ENCODE data around the gene RNF169.
A peak's percentile ranks its signal among the peaks of the same experiment; 100 is the strongest.

The RNF169 gene

DNA sequence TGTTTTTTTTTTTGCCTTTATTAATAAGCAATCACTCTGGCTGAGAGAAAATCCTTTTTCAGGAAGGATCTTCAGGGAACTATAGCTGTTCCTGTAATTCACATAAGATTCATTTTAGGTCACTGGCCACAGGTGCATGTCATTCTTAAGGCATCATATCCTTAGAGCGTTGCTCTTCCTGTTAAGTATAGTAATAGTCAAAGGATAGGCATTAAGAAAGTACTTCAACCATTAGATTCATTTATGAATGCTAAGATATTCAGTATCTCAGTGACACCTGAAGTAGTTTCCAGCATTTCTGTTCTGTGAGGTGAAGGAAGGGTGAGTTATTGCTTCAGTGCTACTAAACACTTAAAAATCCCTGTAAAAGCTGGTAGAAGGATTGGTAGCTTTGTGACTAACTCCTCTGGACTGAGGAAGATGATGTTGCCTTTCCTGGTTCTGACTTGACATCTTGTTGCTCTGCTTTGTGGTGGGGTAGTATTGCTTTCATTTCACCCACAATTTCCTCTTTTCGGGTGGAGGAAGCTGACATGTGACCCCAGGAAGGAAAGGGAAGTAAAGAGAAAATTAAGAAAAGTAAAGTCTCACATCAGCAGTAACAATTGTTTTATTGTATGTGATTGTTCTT, 34.7 kb downstream of the RNF169 start:
- Histone ChIP-seq H3K27me3 (ENCODE audit: low read length) (no peaks in the 10 kb centered on the region), H3K9me3 (ENCODE audit: insufficient read depth, low read length) (no peaks in the 10 kb centered on the region), H2AFZ (ENCODE audit: low read depth, low read length, severe bottlenecking) (no peak overlapping the region), H3K79me2 (ENCODE audit: insufficient read depth, low read length) (peaks cover 26% of the 10 kb centered on the region), H3K27ac (ENCODE audit: low read depth, low read length) (peak overlapping the region; percentile 65), H3K9ac (ENCODE audit: low read length) (peak overlapping the region; percentile 20; the same call in 1 of the 2 replicates), H3F3A (ENCODE audit: insufficient read depth) (no peaks in the 10 kb centered on the region), H3K4me3 (ENCODE audit: insufficient read depth, low read length, poor library complexity, severe bottlenecking) (peak overlapping the region; percentile 39), H3K4me2 (ENCODE audit: low read depth, low read length, poor library complexity, severe bottlenecking) (peak overlapping the region; percentile 61), H4K20me1 (ENCODE audit: low read depth, low read length) (peaks cover 6% of the 10 kb centered on the region; the same call in 1 of the 2 replicates), H3K36me3 (ENCODE audit: low read length) (no peaks in the 10 kb centered on the region), H3K9me2 (replicated peaks; ENCODE audit: insufficient read depth, low read length) (no peaks in the 10 kb centered on the region)
- TF ChIP-seq, protein P1, sequence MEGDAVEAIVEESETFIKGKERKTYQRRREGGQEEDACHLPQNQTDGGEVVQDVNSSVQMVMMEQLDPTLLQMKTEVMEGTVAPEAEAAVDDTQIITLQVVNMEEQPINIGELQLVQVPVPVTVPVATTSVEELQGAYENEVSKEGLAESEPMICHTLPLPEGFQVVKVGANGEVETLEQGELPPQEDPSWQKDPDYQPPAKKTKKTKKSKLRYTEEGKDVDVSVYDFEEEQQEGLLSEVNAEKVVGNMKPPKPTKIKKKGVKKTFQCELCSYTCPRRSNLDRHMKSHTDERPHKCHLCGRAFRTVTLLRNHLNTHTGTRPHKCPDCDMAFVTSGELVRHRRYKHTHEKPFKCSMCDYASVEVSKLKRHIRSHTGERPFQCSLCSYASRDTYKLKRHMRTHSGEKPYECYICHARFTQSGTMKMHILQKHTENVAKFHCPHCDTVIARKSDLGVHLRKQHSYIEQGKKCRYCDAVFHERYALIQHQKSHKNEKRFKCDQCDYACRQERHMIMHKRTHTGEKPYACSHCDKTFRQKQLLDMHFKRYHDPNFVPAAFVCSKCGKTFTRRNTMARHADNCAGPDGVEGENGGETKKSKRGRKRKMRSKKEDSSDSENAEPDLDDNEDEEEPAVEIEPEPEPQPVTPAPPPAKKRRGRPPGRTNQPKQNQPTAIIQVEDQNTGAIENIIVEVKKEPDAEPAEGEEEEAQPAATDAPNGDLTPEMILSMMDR (IDR thresholded peaks at IDR 0.05; ENCODE audit: insufficient read depth, low read length, poor library complexity, severe bottlenecking), result no peak
- no peak for TF ChIP-seq EZH2phosphoT487 (conservative IDR thresholded peaks at IDR 0.05; ENCODE audit: low read length)

DNA sequence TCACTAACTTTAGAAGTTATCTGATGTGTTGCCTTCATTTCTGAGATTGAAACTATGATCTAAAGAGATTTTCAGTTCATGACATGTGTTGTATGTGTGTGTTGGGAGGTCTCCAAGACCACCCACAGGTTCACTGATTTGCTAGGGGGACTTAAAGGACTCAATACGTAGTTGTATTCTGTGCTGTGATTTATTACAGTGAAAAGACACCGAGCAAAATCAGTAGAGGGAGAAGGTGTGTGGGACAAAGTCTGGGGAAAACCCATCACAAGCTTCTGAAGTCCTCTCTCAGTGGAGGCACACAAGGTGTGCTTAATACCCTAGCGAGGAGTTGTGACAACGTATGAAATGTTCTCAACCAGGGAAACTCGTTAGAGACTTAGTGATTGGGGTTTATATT, 35.6 kb downstream of the RNF169 start:
- H3K36me3 ChIP-seq (ENCODE audit: low read length), result peaks cover under 1% of the 10 kb centered on the region; the same call in 1 of the 2 replicates
- no peaks in the 10 kb centered on the region for H3K9me3 ChIP-seq (ENCODE audit: insufficient read depth, low read length)
- H3K4me3 ChIP-seq (ENCODE audit: insufficient read depth, low read length, poor library complexity, severe bottlenecking), result no peak overlapping the region
- peak overlapping the region; percentile 65 for H3K27ac ChIP-seq (ENCODE audit: low read depth, low read length)
- no peaks in the 10 kb centered on the region for H3K9me2 ChIP-seq (replicated peaks; ENCODE audit: insufficient read depth, low read length)
- H3K27me3 ChIP-seq (ENCODE audit: low read length), result no peaks in the 10 kb centered on the region
- H2AFZ ChIP-seq (ENCODE audit: low read depth, low read length, severe bottlenecking), result no peak overlapping the region
- 0 out of 2 replicates have a peak, but pooled peaks cover under 1% of the 10 kb centered on the region for H4K20me1 ChIP-seq (ENCODE audit: low read depth, low read length)
- no peak overlapping the region for H3K9ac ChIP-seq (ENCODE audit: low read length)
- peak overlapping the region; percentile 61 for H3K4me2 ChIP-seq (ENCODE audit: low read depth, low read length, poor library complexity, severe bottlenecking)
- H3K79me2 ChIP-seq (ENCODE audit: insufficient read depth, low read length), result peaks cover 26% of the 10 kb centered on the region
- no peaks in the 10 kb centered on the region for H3F3A ChIP-seq (ENCODE audit: insufficient read depth)
- TF ChIP-seq, protein P1 (IDR thresholded peaks at IDR 0.05; ENCODE audit: insufficient read depth, low read length, poor library complexity, severe bottlenecking), result no peak
- no peak for TF ChIP-seq EZH2phosphoT487 (conservative IDR thresholded peaks at IDR 0.05; ENCODE audit: low read length)

DNA sequence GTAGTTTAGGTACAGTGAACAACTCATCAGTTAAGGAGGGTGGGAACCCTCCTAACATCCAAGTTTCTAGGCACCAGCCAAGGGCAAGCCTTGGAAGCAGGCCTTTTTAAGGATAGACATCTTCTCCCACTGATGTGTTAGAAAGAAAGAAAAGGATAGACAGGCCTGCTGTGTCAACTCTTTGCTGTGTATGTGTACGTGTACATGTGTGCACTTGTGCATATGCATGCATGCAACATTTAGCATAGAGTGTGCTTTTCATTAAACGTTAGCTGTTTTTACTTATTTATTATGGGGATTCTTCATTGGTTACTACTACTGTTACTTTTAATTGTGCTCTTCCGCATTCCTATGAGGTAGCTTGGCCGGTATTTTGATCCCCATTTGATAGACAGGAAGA, 36.1 kb downstream of the RNF169 start:
- Histone ChIP-seq H3K9me2 (replicated peaks; ENCODE audit: insufficient read depth, low read length) (no peaks in the 10 kb centered on the region), H3K9me3 (ENCODE audit: insufficient read depth, low read length) (no peaks in the 10 kb centered on the region), H3K4me3 (ENCODE audit: insufficient read depth, low read length, poor library complexity, severe bottlenecking) (no peak overlapping the region), H3K27me3 (ENCODE audit: low read length) (no peaks in the 10 kb centered on the region), H3K4me2 (ENCODE audit: low read depth, low read length, poor library complexity, severe bottlenecking) (no peak overlapping the region), H2AFZ (ENCODE audit: low read depth, low read length, severe bottlenecking) (no peak overlapping the region), H3K79me2 (ENCODE audit: insufficient read depth, low read length) (peaks cover 26% of the 10 kb centered on the region), H3K36me3 (ENCODE audit: low read length) (peaks cover 5% of the 10 kb centered on the region), H3K9ac (ENCODE audit: low read length) (no peak overlapping the region), H3F3A (ENCODE audit: insufficient read depth) (no peaks in the 10 kb centered on the region), H3K27ac (ENCODE audit: low read depth, low read length) (no peak overlapping the region), H4K20me1 (ENCODE audit: low read depth, low read length) (no peaks in the 10 kb centered on the region)
- TF ChIP-seq EZH2phosphoT487 (conservative IDR thresholded peaks at IDR 0.05; ENCODE audit: low read length), result no peak
- TF ChIP-seq, protein P1 (IDR thresholded peaks at IDR 0.05; ENCODE audit: insufficient read depth, low read length, poor library complexity, severe bottlenecking), result no peak

Data from SU-DHL-6 (cell line).